ENCODE measurements around the gene R3HDM1.

DNA sequence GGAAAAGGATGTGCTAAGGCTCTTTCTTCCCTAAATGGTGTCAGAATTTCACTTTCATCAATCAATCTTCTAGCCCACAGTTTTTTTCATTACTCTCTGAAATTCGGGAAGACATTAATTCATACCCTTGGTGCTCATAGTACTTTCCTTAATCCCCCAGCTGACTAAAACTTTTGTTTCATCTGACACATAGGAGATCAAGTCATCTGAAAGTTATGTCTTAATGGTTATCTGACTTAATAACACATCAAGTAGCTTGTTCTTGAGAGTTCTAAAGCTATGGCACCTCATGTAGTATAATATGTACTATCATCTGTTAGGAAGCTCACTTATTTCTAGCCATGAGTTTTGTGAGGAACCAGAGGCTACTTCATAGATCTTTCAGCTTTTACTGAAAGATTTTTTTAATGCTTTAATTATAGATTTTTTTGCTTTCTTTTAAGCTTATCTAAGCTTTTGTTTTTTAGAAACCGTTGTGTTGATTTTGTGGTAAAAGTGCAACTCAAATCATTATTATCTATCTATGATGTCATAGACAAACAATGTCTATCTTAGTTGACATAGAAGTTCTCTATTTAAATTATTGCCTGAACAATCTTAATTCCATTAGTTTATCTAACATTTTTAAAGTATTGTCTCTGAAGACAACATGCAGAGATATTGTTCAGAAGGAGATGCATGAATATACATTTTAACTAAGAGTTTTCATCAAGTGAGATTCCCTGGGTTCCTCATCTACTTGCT lies 116.7 kb downstream of the R3HDM1 start:
- TF ChIP-seq GATA2 (IDR thresholded peaks at IDR 0.05; ENCODE audit: low read depth, low read length): no peak
- TF ChIP-seq GATA3 (IDR thresholded peaks at IDR 0.05; ENCODE audit: low read depth, low read length): no peak

All from SH-SY5Y (cell line).